Mucosa of rectum (tissue), 2 donors: ENCODE measurements around the gene GNG2.

Source experiments
- H3K27ac ChIP-seq, 2 donors: one replicate each; pipeline ENCODE4 v1.7.0; 2013; ENCODE audit warnings: inconsistent platforms in 2 of 2, low read depth in 2 of 2, low read length in 2 of 2
- H3K27me3 ChIP-seq, 2 donors: one replicate each; pipeline ENCODE4 v1.7.0; 2013; ENCODE audit warnings: low read length in 2 of 2; ENCODE audit not compliant: control insufficient read depth in 2 of 2, insufficient read depth in 2 of 2
- H3K36me3 ChIP-seq, 2 donors: one replicate each; pipeline ENCODE4 v1.7.0; 2013; ENCODE audit warnings: low read length in 2 of 2; ENCODE audit not compliant: control insufficient read depth in 2 of 2, insufficient read depth in 2 of 2
- H3K4me1 ChIP-seq, 2 donors: one replicate each; pipeline ENCODE4 v1.7.0; 2013; ENCODE audit warnings: low read length in 2 of 2, mild to moderate bottlenecking in 1 of 2; ENCODE audit not compliant: control insufficient read depth in 2 of 2, insufficient read depth in 2 of 2
- H3K4me3 ChIP-seq, 2 donors: one replicate each; pipeline ENCODE4 v1.7.0; 2013; ENCODE audit warnings: low read length in 2 of 2
- H3K9ac ChIP-seq, 2 donors: one replicate each; pipeline ENCODE4 v1.7.0; 2013; ENCODE audit warnings: low read length in 2 of 2, low read depth in 1 of 2, mild to moderate bottlenecking in 1 of 2
- H3K9me3 ChIP-seq, 2 donors: one replicate each; pipeline ENCODE4 v1.7.0; 2013; ENCODE audit warnings: low read length in 2 of 2; ENCODE audit not compliant: control insufficient read depth in 2 of 2
- donor health status: healthy.
- donor health status: Normal muscosa, but diverticular disease.

Gene GNG2

DNA sequence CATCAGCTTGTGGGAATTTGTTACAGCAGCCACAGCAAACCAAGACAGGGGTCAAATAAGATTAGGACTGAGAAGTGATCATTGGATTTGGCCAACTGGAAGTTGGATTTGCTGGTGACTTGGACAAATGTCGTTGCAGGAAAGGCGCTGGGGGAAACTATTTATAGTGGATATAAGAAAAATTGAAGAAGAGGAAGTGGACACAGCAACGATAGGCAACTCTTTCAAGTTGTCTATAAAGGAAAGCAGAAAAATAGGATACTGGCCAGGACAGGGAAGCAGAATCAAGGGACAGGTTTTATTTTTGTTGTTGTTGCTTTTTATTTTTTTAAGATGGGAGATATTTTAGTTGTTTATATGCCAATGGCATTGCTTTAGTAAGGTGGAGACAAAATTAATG lies 72.8 kb downstream of the GNG2 start:
- Histone ChIP-seq H3K9me3 (no peaks in the 10 kb centered on the region), H3K27ac (no peak overlapping the region), H3K9ac (no peak overlapping the region), H3K27me3 (no peaks in the 10 kb centered on the region), H3K36me3 (no peaks in the 10 kb centered on the region), H3K4me1 (peaks cover 0 to 2% of the 10 kb centered on the region in 2 donors), H3K4me3 (no peak overlapping the region)

DNA sequence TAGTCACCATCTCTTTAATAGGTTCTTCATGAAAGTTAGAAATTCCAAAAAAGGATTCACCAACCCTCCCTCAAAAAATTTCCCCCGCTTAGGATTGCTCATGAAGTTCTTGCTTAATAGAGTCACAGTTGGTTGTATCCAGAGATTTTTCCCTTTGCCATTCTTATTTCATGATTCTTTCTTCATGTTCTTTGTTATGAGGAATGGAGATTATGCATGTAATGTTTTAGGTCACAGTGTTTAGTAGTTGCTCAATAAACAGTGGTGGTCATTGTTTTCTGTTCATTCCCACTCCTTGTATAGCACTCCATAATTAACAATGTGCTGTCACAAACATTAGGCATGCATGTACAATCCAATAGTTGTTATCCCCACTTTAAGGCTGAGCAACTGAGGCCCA lies 77.7 kb downstream of the GNG2 start:
- Histone ChIP-seq H3K9me3 (no peaks in the 10 kb centered on the region), H3K27ac (no peak overlapping the region), H3K27me3 (no peaks in the 10 kb centered on the region), H3K4me3 (no peak overlapping the region), H3K36me3 (no peaks in the 10 kb centered on the region), H3K9ac (no peak overlapping the region), H3K4me1 (peaks cover 0 to 2% of the 10 kb centered on the region in 2 donors)

DNA sequence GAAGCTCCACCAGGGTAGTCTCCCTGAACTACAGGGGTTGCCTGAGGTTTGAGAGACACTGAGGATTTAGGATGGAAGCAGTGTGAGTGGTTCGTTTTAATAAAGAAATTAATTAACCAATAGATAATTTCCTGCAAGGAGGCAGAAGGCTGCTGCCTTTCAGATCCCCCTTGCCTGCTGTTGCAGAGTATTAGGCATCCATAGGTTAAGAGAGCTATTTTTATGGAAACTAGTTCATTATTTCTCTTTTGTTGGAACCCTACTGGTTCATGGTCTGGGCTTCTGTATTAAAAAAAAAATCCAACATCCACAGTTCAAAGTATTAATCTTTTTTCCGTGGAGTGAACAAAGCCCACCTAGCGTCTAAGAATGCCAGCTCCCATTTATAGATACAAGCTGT lies 78.4 kb downstream of the GNG2 start:
- Histone ChIP-seq H3K4me1 (peaks cover 0 to 2% of the 10 kb centered on the region in 2 donors), H3K27me3 (no peaks in the 10 kb centered on the region), H3K9ac (no peak overlapping the region), H3K27ac (no peak overlapping the region), H3K36me3 (no peaks in the 10 kb centered on the region), H3K4me3 (no peak overlapping the region), H3K9me3 (no peaks in the 10 kb centered on the region)

DNA sequence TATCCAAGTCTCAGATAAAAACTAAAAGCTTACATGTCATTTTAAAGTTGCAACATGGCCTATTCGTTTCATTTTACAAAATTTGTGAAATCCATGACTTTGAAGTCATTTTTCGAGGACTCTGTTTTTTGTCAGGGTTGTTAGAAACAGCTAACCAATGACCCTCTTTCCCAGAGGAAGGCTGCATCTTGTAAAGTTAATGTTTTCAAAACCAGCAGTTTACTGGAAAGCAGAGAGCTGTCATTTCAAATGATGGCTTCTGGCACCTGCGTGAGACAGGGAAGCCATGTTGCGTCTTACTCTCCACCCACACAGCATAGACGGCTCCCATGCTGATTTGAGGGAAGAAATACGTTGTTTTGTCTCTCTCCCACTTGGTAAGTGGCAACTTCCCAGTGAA lies 78.8 kb downstream of the GNG2 start:
- Histone ChIP-seq H3K4me3 (no peak overlapping the region), H3K27ac (no peak overlapping the region), H3K36me3 (no peaks in the 10 kb centered on the region), H3K27me3 (no peaks in the 10 kb centered on the region), H3K4me1 (peaks cover 0 to 2% of the 10 kb centered on the region in 2 donors), H3K9ac (no peak overlapping the region), H3K9me3 (no peaks in the 10 kb centered on the region)

DNA sequence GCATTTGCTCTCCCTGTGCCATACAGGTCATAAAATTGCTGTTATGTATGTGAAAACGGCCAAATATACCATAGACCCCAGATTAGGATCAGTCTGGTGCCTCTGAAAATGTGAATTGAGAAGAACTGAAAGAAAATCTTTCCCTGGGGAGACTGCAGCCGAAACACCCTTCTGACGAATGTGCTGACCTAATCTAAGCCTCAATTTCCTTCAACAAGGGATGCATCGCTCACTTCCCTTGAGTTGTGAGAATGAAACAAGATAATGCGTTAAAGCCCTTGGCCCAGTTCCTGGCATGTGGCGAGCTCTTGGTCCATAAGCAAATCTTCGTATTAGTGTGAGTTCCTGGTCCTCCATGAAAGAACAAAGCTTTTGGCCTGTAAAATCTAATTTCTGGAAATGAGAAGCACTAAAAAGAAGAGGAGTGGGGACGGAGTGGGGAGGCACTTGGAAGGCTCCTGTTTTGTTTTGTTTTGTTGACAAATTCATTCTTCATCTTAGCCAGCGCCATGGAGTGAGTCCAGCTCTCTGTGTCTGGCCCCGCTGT lies 79.4 kb downstream of the GNG2 start:
- Histone ChIP-seq H3K4me1 (peaks cover 0 to 2% of the 10 kb centered on the region in 2 donors), H3K4me3 (no peak overlapping the region), H3K9ac (no peak overlapping the region), H3K27ac (no peak overlapping the region), H3K36me3 (no peaks in the 10 kb centered on the region), H3K27me3 (no peaks in the 10 kb centered on the region), H3K9me3 (no peaks in the 10 kb centered on the region)

DNA sequence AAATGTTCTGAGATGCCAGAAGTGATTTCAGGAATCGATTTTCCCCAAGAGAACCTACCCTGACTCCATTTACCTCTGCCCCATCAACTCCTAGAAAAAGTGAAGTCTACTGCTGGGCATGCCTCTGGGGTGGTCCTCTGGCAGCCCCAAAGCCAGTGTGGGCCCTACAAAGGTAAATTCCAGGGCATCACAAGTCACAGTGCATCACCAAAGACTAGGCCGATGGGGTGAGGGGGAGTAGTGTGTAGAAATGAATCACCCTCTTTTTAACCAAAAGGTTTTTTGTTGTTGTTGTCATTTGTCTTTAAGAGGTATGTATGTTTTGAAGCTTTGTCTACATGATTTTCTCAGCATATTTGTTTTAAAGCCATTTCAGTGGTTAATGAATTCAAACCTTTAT lies 82.6 kb downstream of the GNG2 start:
- Histone ChIP-seq H3K27ac (no peak overlapping the region), H3K36me3 (no peaks in the 10 kb centered on the region)

DNA sequence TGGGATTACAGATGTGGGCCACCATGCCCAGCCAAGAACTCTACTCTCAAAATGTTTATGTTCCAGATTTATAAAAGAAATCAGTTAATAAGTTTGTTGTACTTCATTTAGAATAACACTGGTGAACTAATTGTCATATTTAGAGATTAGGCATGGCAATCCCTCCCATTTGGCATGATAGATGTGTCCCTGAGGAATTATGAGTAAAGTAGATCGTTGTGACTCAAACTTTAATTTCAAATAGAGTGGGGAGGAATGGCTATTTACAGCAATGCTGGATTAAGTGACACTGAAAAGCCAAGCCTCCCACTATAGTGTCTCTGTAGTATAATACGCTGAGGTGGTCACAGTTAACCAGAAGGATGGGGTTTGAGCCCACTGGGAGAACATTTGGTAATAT lies 89.6 kb downstream of the GNG2 start:
- H3K9ac ChIP-seq = no peak overlapping the region
- H3K9me3 ChIP-seq = no peaks in the 10 kb centered on the region
- H3K4me3 ChIP-seq = no peak overlapping the region
- no peaks in the 10 kb centered on the region for H3K27me3 ChIP-seq
- no peak overlapping the region for H3K27ac ChIP-seq
- no peaks in the 10 kb centered on the region for H3K4me1 ChIP-seq
- peaks cover 0 to 6% of the 10 kb centered on the region in 2 donors for H3K36me3 ChIP-seq

More for the DNA sequence above, 82.6 kb downstream of the GNG2 start:
- H3K4me3 ChIP-seq = no peak overlapping the region
- H3K27me3 ChIP-seq = no peaks in the 10 kb centered on the region
- H3K9ac ChIP-seq = no peak overlapping the region
- H3K4me1 ChIP-seq = peaks cover 0 to 2% of the 10 kb centered on the region in 2 donors
- no peaks in the 10 kb centered on the region for H3K9me3 ChIP-seq

DNA sequence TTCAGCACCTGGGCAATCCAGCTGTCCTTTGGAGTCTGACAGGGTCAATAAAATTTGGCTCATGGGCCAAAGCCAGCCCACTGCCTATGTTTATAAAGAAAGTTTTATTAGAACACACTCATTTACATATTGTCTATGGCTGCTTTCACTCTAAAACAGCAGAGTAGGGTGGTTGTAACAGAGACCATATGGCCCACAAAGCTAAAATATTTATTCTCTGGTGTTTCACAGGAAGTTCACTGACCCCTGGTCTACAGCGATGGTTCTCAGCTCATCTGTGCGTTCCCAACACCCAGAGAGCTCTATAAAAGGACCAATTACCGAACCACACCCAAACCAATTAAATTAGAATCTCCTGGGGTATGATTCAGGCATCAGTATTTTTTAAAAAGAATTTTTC lies 91.2 kb downstream of the GNG2 start:
- no peak overlapping the region for H3K27ac ChIP-seq
- no peak overlapping the region for H3K9ac ChIP-seq
- peaks cover 0 to 6% of the 10 kb centered on the region in 2 donors for H3K36me3 ChIP-seq
- H3K4me1 ChIP-seq = no peaks in the 10 kb centered on the region
- H3K4me3 ChIP-seq = no peak overlapping the region
- no peaks in the 10 kb centered on the region for H3K27me3 ChIP-seq
- H3K9me3 ChIP-seq = no peaks in the 10 kb centered on the region

DNA sequence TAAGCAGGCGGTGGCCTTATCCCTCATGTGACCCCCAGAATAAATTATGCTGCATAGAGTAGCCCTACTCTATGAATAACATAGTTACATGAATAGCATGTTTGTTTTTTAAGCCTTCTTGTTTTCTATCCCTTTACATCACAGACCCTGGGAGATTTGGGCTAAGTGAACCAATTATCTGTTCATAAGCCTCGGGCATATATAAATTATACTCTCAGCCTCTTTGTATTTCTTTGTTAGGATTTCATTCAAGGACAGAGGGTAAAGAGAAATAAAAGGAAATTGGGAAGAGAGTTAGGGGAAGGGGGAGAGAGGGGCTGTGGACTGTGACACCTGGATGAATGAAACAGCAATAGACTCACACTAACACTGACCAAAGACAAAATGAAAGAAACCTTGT lies 93.6 kb downstream of the GNG2 start:
- Histone ChIP-seq H3K9me3 (peaks cover 0 to 4% of the 10 kb centered on the region in 2 donors), H3K9ac (no peak overlapping the region), H3K4me1 (no peaks in the 10 kb centered on the region), H3K27me3 (no peaks in the 10 kb centered on the region), H3K27ac (no peak overlapping the region), H3K36me3 (peaks cover 7 to 10% of the 10 kb centered on the region in 2 donors), H3K4me3 (no peak overlapping the region)

DNA sequence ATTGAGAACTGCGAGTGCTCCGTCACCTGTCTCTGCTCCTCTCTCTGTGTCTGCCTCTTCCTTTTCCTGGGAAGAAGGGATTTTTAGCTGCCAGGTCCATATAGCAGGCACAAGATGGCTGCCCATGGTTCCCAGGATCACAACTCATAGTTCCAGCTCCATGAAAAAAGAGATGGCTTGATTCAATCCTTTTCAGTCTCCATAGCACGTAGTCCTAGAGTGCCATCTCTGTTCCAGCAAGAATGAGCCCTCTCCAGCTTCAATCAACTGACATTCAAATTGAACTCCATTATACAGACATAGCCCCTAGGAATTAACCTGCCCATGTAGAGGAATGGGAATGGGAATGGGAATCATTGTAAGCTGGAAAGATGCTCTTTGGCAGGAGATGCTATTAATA lies 94.2 kb downstream of the GNG2 start:
- H3K9ac ChIP-seq = no peak overlapping the region
- peaks cover 7 to 10% of the 10 kb centered on the region in 2 donors for H3K36me3 ChIP-seq
- no peak overlapping the region for H3K4me3 ChIP-seq
- peaks cover 0 to 4% of the 10 kb centered on the region in 2 donors for H3K9me3 ChIP-seq
- H3K27me3 ChIP-seq = no peaks in the 10 kb centered on the region
- H3K27ac ChIP-seq = no peak overlapping the region
- H3K4me1 ChIP-seq = no peaks in the 10 kb centered on the region

DNA sequence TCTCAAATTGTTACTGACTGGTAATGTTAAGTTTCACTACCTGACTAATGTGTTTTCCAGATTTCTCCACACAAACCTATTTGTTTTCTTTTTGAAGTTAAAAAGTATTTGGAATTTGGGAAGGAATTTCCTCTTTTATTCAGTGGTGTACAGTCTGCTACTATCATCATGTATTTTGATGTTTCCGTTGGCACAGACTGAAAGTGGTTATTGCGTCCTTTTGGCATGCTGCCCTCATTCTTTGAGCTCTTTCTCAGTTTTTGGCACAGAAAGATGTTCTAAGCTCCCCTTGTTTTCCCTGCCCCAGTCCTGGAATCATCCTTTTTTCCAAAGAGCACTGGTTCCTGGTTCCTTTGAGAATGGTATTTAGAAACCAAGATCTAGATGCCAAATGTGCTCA lies 97.5 kb downstream of the GNG2 start:
- H3K27me3 ChIP-seq = no peaks in the 10 kb centered on the region
- peaks cover 0 to 4% of the 10 kb centered on the region in 2 donors for H3K9me3 ChIP-seq
- no peak overlapping the region for H3K9ac ChIP-seq
- H3K4me1 ChIP-seq = no peaks in the 10 kb centered on the region
- no peak overlapping the region for H3K4me3 ChIP-seq
- no peak overlapping the region for H3K27ac ChIP-seq
- H3K36me3 ChIP-seq = peaks cover 7% of the 10 kb centered on the region in 2 donors
